GM12878 (cell line): ENCODE data around the gene IRF6. TPM values are rescaled to one million over a fixed set of nuclear protein-coding genes. Genes with fewer than 3 reads are reported as not detected.

Experiments
- BHLHE40 ChIP-seq, 2 experiments: fragments of 450-650 bp in 1 of 2; IDR thresholded peaks; 2 replicates each; pipeline ENCODE4 v1.6.1; 2011 to 2017; ENCODE audit warnings: low read depth in 2 of 2, borderline replicate concordance in 1 of 2, improper control_type of control experiment in 1 of 2, low read length in 1 of 2, mild to moderate bottlenecking in 1 of 2
- BRCA1 ChIP-seq: IDR thresholded peaks from 2 replicates; pipeline ENCODE4 v1.6.1; 2011; ENCODE audit warnings: low read depth, low read length, improper control_type of control experiment
- CBFB ChIP-seq: IDR thresholded peaks from 2 replicates; pipeline ENCODE4 v1.6.1; 2016; ENCODE audit warnings: antibody characterized with exemption, low read depth
- CHD2 ChIP-seq: IDR thresholded peaks from 2 replicates; pipeline ENCODE4 v1.6.1; 2011; ENCODE audit warnings: low read depth, low read length, improper control_type of control experiment, borderline replicate concordance
- CREM ChIP-seq: IDR thresholded peaks from 2 replicates; pipeline ENCODE4 v1.6.1; 2014; ENCODE audit warnings: antibody characterized with exemption, low read depth
- DPF2 ChIP-seq: fragments of 450-650 bp; IDR thresholded peaks from 2 replicates; pipeline ENCODE4 v1.6.1; 2017; ENCODE audit warnings: mild to moderate bottlenecking
- IKZF1 ChIP-seq: fragments of 450-650 bp; conservative IDR thresholded peaks from 2 replicates; pipeline ENCODE4 v1.6.1; 2017; ENCODE audit warnings: antibody characterized with exemption, mild to moderate bottlenecking
- JUNB ChIP-seq: IDR thresholded peaks from 2 replicates; pipeline ENCODE4 v1.6.1; 2016; ENCODE audit warnings: antibody characterized with exemption, mild to moderate bottlenecking
- LARP7 ChIP-seq: fragments of 450-650 bp; IDR thresholded peaks from 2 replicates; pipeline ENCODE4 v1.6.1; 2017; ENCODE audit warnings: mild to moderate bottlenecking
- MEF2A ChIP-seq: IDR thresholded peaks from 2 replicates; pipeline ENCODE4 v1.6.1; 2011; ENCODE audit warnings: low read depth, mild to moderate bottlenecking, low read length, moderate library complexity; ENCODE audit not compliant: insufficient read depth
- MTA2 ChIP-seq: fragments of 450-650 bp; IDR thresholded peaks from 2 replicates; pipeline ENCODE4 v1.6.1; 2016; ENCODE audit warnings: low read depth, mild to moderate bottlenecking, moderate library complexity
- NFXL1 ChIP-seq: fragments of 450-650 bp; IDR thresholded peaks from 2 replicates; pipeline ENCODE4 v1.6.1; 2017; ENCODE audit warnings: antibody characterized with exemption, mild to moderate bottlenecking, borderline replicate concordance
- PAX5 ChIP-seq: IDR thresholded peaks from 2 replicates; pipeline ENCODE4 v1.6.1; 2011; ENCODE audit warnings: low read depth, low read length, borderline replicate concordance
- PML ChIP-seq: IDR thresholded peaks from 2 replicates; pipeline ENCODE4 v1.6.1; 2012; ENCODE audit warnings: low read length, inconsistent platforms
- POLR2A ChIP-seq: IDR thresholded peaks from 2 replicates; pipeline ENCODE4 v1.6.1; 2011; ENCODE audit warnings: low read depth, mild to moderate bottlenecking, low read length
- POLR2AphosphoS2 ChIP-seq: IDR thresholded peaks from 2 replicates; pipeline ENCODE4 v1.6.1; 2011; ENCODE audit warnings: low read depth, mild to moderate bottlenecking, low read length, improper control_type of control experiment, moderate library complexity
- RUNX3 ChIP-seq: IDR thresholded peaks from 2 replicates; pipeline ENCODE4 v1.6.1; 2012; ENCODE audit warnings: low read length, inconsistent platforms
- SIN3A ChIP-seq: IDR thresholded peaks from 2 replicates; pipeline ENCODE4 v1.6.1; 2012; ENCODE audit warnings: low read depth, low read length, improper control_type of control experiment
- SMAD5 ChIP-seq: IDR thresholded peaks from 2 replicates; pipeline ENCODE4 v1.6.1; 2016; ENCODE audit warnings: antibody characterized with exemption, low read depth
- SREBF2 ChIP-seq: IDR thresholded peaks from 2 replicates; pipeline ENCODE4 v1.6.1; 2012; ENCODE audit warnings: mild to moderate bottlenecking, low read length
- SUZ12 ChIP-seq: fragments of 200-600 bp; sonication (generic); IDR thresholded peaks from one replicate; pipeline ENCODE4 v1.6.1; 2018; ENCODE audit warnings: antibody characterized with exemption, mild to moderate bottlenecking; ENCODE audit not compliant: unreplicated experiment
- TBL1XR1 ChIP-seq: IDR thresholded peaks from 2 replicates; pipeline ENCODE4 v1.6.1; 2012; ENCODE audit warnings: low read depth, low read length, improper control_type of control experiment
- TCF3 ChIP-seq: IDR thresholded peaks from 2 replicates; pipeline ENCODE4 v1.6.1; 2012; ENCODE audit warnings: low read depth, mild to moderate bottlenecking, low read length, borderline replicate concordance; ENCODE audit not compliant: insufficient read depth
- TCF7 ChIP-seq: IDR thresholded peaks from 2 replicates; pipeline ENCODE4 v1.6.1; 2014; ENCODE audit warnings: antibody characterized with exemption, borderline replicate concordance
- ZBED1 ChIP-seq: IDR thresholded peaks from 2 replicates; pipeline ENCODE4 v1.6.1; 2016; ENCODE audit warnings: borderline replicate concordance
- polyA plus RNA-seq, 11 experiments: library from polyadenylated mRNA; depleted of rRNA in 4 of 11; unstranded in 6 of 11; stranded (reverse) in 5 of 11; fragments of >200 nt; fragmentation: Nextera tagmentation in 4 of 11; fragmentation: Illumina TruSeq in 1 of 11; extraction: Ambion mirVana in 4 of 11; extraction: Trizol in 1 of 11; gene quantifications; 1 replicate in 1 of 11; 2 replicates in 10 of 11; pipeline versions ENCODE4 v1.2.1 to v1.2.3, GENCODE V29; 2011 to 2016; ENCODE audit warnings: inconsistent platforms in 2 of 11, missing spikeins in 2 of 11, low read depth in 1 of 11
- total RNA-seq, 4 experiments: library from RNA; depleted of rRNA in 3 of 4; stranded (reverse); fragments of >200 nt in 3 of 4; fragmentation: Illumina TruSeq in 1 of 4; extraction: Trizol in 1 of 4; gene quantifications; 2 replicates each; pipeline versions ENCODE4 v1.2.1 to v1.2.3, GENCODE V29; 2013 to 2021
- TF ChIP-seq, protein P1 (sequence below): fragments of 450-650 bp; IDR thresholded peaks from 2 replicates; pipeline ENCODE4 v1.6.1; 2016; ENCODE audit warnings: mild to moderate bottlenecking
- TF ChIP-seq, protein P2 (sequence below): fragments of 450-650 bp; IDR thresholded peaks from 2 replicates; pipeline ENCODE4 v1.6.1; 2017; ENCODE audit warnings: low read depth, mild to moderate bottlenecking, moderate library complexity
- TF ChIP-seq, protein P3 (sequence below): fragments of 450-650 bp; IDR thresholded peaks from 2 replicates; pipeline ENCODE4 v1.6.1; 2017; ENCODE audit warnings: mild to moderate bottlenecking, moderate library complexity

The IRF6 gene
- total and polyA plus RNA-seq, 10 of the 15 experiments (the other 5 are each of a cell fraction or from before 2014, with no cell fraction given), result 0.04 to 0.50 (median 0.09) TPM; not detected in 1

DNA sequence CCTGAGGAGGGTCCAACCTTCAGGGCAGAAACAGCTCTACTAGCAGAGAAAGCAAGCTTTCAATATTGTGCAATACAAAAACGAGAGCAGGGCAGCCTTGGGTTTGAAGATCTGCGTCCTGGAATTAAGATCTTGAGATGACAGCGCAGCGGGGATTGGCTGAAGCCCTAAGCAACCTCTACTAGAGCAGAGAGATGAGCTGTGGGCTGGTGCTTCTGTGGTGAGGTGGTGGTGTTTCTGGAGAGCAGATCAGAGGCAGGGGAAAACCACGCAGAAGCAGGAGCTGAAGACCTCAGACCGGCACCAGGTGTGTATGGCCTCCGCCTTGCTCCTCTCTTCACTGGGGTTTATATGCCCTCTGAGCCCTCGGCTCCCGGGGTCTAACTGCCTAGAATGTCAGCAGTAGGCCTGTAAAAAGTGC is 37.6 kb downstream of the IRF6 start (continued):
- TF ChIP-seq, protein P1, sequence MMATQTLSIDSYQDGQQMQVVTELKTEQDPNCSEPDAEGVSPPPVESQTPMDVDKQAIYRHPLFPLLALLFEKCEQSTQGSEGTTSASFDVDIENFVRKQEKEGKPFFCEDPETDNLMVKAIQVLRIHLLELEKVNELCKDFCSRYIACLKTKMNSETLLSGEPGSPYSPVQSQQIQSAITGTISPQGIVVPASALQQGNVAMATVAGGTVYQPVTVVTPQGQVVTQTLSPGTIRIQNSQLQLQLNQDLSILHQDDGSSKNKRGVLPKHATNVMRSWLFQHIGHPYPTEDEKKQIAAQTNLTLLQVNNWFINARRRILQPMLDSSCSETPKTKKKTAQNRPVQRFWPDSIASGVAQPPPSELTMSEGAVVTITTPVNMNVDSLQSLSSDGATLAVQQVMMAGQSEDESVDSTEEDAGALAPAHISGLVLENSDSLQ, result peak; percentile 43; the same call in 1 of the 2 replicates
- peak; percentile 81 for TF ChIP-seq POLR2A
- TF ChIP-seq NFXL1, result no peak
- TF ChIP-seq SUZ12, result no peak
- TF ChIP-seq SMAD5, result 0 out of 2 replicates have a peak, but pooled peaks have one; percentile 24
- peak; percentile 64 for TF ChIP-seq IKZF1
- peak; percentile 62; the same call in 1 of the 2 replicates for TF ChIP-seq PML
- TF ChIP-seq PAX5, result peak; percentile 29; the same call in 1 of the 2 replicates
- TF ChIP-seq TBL1XR1, result 0 out of 2 replicates have a peak, but pooled peaks have one; percentile 41
- no peak for TF ChIP-seq ZBED1
- TF ChIP-seq DPF2, result peak; percentile 53; the same call in 1 of the 2 replicates
- TF ChIP-seq SIN3A, result peak; percentile 65; the same call in 1 of the 2 replicates
- TF ChIP-seq SREBF2, result peak; percentile 31; the same call in 1 of the 2 replicates
- 0 out of 2 replicates have a peak, but pooled peaks have one; percentile 35 for TF ChIP-seq POLR2AphosphoS2
- peak; percentile 79 for TF ChIP-seq CBFB
- no peak for TF ChIP-seq BRCA1
- TF ChIP-seq JUNB, result 0 out of 2 replicates have a peak, but pooled peaks have one; percentile 15
- TF ChIP-seq, protein P2, sequence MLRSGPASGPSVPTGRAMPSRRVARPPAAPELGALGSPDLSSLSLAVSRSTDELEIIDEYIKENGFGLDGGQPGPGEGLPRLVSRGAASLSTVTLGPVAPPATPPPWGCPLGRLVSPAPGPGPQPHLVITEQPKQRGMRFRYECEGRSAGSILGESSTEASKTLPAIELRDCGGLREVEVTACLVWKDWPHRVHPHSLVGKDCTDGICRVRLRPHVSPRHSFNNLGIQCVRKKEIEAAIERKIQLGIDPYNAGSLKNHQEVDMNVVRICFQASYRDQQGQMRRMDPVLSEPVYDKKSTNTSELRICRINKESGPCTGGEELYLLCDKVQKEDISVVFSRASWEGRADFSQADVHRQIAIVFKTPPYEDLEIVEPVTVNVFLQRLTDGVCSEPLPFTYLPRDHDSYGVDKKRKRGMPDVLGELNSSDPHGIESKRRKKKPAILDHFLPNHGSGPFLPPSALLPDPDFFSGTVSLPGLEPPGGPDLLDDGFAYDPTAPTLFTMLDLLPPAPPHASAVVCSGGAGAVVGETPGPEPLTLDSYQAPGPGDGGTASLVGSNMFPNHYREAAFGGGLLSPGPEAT, result peak; percentile 57; the same call in 1 of the 2 replicates
- no peak for TF ChIP-seq CREM
- TF ChIP-seq, protein P3, sequence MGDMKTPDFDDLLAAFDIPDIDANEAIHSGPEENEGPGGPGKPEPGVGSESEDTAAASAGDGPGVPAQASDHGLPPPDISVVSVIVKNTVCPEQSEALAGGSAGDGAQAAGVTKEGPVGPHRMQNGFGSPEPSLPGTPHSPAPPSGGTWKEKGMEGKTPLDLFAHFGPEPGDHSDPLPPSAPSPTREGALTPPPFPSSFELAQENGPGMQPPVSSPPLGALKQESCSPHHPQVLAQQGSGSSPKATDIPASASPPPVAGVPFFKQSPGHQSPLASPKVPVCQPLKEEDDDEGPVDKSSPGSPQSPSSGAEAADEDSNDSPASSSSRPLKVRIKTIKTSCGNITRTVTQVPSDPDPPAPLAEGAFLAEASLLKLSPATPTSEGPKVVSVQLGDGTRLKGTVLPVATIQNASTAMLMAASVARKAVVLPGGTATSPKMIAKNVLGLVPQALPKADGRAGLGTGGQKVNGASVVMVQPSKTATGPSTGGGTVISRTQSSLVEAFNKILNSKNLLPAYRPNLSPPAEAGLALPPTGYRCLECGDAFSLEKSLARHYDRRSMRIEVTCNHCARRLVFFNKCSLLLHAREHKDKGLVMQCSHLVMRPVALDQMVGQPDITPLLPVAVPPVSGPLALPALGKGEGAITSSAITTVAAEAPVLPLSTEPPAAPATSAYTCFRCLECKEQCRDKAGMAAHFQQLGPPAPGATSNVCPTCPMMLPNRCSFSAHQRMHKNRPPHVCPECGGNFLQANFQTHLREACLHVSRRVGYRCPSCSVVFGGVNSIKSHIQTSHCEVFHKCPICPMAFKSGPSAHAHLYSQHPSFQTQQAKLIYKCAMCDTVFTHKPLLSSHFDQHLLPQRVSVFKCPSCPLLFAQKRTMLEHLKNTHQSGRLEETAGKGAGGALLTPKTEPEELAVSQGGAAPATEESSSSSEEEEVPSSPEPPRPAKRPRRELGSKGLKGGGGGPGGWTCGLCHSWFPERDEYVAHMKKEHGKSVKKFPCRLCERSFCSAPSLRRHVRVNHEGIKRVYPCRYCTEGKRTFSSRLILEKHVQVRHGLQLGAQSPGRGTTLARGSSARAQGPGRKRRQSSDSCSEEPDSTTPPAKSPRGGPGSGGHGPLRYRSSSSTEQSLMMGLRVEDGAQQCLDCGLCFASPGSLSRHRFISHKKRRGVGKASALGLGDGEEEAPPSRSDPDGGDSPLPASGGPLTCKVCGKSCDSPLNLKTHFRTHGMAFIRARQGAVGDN, result 0 out of 2 replicates have a peak, but pooled peaks have one; percentile 65
- no peak for TF ChIP-seq MEF2A
- TF ChIP-seq LARP7, result peak; percentile 36; the same call in 1 of the 2 replicates
- peak; percentile 50; the same call in 1 of the 2 replicates for TF ChIP-seq MTA2
- TF ChIP-seq RUNX3, result peak; percentile 96
- peak; percentile 27 to 52; a peak in 1 of 4 replicates for TF ChIP-seq BHLHE40 (IDR thresholded peaks at IDR 0.05; ENCODE audit: borderline replicate concordance in 1 of 2, low read depth in 2 of 2, low read length in 1 of 2)
- peak; percentile 56; the same call in 1 of the 2 replicates for TF ChIP-seq TCF7
- TF ChIP-seq CHD2, result 0 out of 2 replicates have a peak, but pooled peaks have one; percentile 18
- TF ChIP-seq TCF3, result peak; percentile 62; the same call in 1 of the 2 replicates
